Measurements from ENCODE around the gene HCFC1.

Gene HCFC1

GRCh38 chrX:153921511-153922446, 49.8 kb downstream of the HCFC1 start:
- peak; percentile 27 for DNase-seq

- DNase-seq, result peak; percentile 15
Observed at GRCh38 chrX:153921070-153921469, 50.5 kb downstream of the HCFC1 start.

GRCh38 chrX:153920546-153920945, 51.1 kb downstream of the HCFC1 start:
- DNase-seq, result no peak

- DNase-seq, result peak; percentile 9
Observed at GRCh38 chrX:153919281-153919680, 52.3 kb downstream of the HCFC1 start.

- DNase-seq, result peak; percentile 29
Observed at GRCh38 chrX:153917869-153918268, 53.7 kb downstream of the HCFC1 start.

GRCh38 chrX:153913701-153914100, 57.9 kb downstream of the HCFC1 start:
- DNase-seq, result no peak

GRCh38 chrX:153913211-153913610, 58.4 kb downstream of the HCFC1 start:
- no peak for DNase-seq

GRCh38 chrX:153911798-153912197, 59.8 kb downstream of the HCFC1 start:
- no peak for DNase-seq

- DNase-seq, result no peak
Observed at GRCh38 chrX:153910446-153910845, 61.2 kb downstream of the HCFC1 start.

- DNase-seq, result no peak
Observed at GRCh38 chrX:153909980-153910360, 61.6 kb downstream of the HCFC1 start.

- no peak for DNase-seq
Observed at GRCh38 chrX:153909024-153909979, 62.3 kb downstream of the HCFC1 start.

GRCh38 chrX:153908219-153908860, 63.3 kb downstream of the HCFC1 start:
- DNase-seq, result no peak

- no peak for DNase-seq
Observed at GRCh38 chrX:153907456-153907855, 64.2 kb downstream of the HCFC1 start.

- DNase-seq, result no peak
Observed at GRCh38 chrX:153906126-153906917, 65.3 kb downstream of the HCFC1 start.

- DNase-seq, result no peak
Observed at GRCh38 chrX:153905481-153906095, 66.0 kb downstream of the HCFC1 start.

- DNase-seq, result no peak
Observed at GRCh38 chrX:153903991-153904957, 67.3 kb downstream of the HCFC1 start, which contains the start of gene AVPR2. Gene AVPR2 (plus strand): TSS chrX:153904673. CDS start chrX:153905146, 473 bp downstream.

- no peak for DNase-seq
Observed at GRCh38 chrX:153903238-153903980, 68.2 kb downstream of the HCFC1 start.

GRCh38 chrX:153902385-153902784, 69.2 kb downstream of the HCFC1 start:
- no peak for DNase-seq

- no peak for DNase-seq
Observed at GRCh38 chrX:153901753-153902140, 69.9 kb downstream of the HCFC1 start.
